ENCODE results near the gene C12orf76. TPM values are rescaled to one million over a fixed set of nuclear protein-coding genes. Genes with fewer than 3 reads are reported as not detected.
A peak's percentile ranks its signal among the peaks of the same experiment; 100 is the strongest.

C12orf76 gene
- total and polyA plus RNA-seq, 9 of the 15 experiments (the other 6 are each of a cell fraction or from before 2014, with no cell fraction given): 6.3 to 38.6 (median 12.3) TPM

DNA sequence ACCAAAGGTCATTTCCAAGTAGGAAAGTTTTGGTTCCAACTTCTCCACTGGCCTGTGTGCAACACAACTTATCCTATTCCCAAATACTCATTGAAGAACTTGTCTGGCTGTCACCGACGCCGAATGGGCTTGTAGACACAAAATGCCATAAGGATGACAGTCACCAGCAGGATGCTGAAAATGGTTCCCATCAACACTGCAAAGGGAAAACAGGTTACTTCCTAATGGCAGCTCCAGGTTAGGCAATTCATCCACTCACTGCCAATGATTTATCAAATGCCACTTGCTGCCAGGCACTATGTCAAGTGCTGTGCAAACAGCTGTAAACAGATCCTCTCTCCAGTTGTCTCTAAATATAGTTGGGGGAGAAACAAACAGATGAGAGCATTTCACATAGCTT, 6.1 kb downstream of the C12orf76 start (continued):
- TF ChIP-seq, protein P1, sequence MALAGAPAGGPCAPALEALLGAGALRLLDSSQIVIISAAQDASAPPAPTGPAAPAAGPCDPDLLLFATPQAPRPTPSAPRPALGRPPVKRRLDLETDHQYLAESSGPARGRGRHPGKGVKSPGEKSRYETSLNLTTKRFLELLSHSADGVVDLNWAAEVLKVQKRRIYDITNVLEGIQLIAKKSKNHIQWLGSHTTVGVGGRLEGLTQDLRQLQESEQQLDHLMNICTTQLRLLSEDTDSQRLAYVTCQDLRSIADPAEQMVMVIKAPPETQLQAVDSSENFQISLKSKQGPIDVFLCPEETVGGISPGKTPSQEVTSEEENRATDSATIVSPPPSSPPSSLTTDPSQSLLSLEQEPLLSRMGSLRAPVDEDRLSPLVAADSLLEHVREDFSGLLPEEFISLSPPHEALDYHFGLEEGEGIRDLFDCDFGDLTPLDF (CRISPR knock-in tag; IDR thresholded peaks at IDR 0.05): no peak

DNA sequence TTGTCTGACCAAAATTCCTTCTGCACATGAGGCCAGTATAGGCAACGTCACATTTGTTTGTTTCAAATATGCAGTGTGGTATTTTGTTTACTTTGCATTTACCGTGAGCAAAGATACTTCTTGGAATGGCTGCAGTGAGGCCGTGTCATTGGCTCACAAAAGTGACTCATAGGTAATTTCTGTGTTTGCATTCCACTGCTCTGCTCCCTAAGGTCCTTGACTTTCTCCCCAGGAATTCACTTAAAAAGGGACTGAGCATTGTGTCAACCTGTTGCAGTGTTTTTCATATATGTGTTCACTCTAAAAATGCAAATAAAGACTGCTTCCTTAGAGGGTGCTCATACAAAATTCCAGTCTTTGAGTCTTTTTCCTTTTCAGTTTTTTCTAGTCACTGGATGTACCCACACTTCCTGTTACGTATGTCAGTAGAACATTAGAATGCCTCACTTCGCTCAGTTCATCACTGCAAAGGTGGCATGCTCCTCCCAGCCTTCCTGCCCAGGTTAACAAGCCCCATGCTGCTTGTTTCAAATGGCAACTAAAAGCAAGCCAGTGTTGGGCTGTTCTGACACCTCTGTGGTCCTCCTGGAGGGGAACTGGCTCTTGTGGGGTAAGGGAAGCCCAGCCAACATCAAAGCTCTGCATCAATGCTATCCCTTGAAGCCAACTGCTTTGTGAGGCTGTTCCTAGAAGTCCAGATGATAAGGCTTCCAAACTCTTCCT, 9.1 kb downstream of the C12orf76 start:
- Histone ChIP-seq H3K36me3 (ENCODE audit: control insufficient read depth, insufficient read depth, low read length) (peaks cover 62% of the 10 kb centered on the region), H3K9me3 (replicated peaks; ENCODE audit: control insufficient read depth, insufficient read depth, low read depth, low read length) (no peaks in the 10 kb centered on the region), H3K79me2 (ENCODE audit: control insufficient read depth, insufficient read depth, low read length) (peaks cover 5% of the 10 kb centered on the region; the same call in 1 of the 3 replicates), H3K4me1 (replicated peaks in 1 of 2; ENCODE audit: control insufficient read depth in 2 of 2, insufficient read depth in 2 of 2, low read length in 2 of 2) (peaks cover 2 to 19% of the 10 kb centered on the region in 2 experiments; a peak in 4 of 5 replicates), H3K4me2 (ENCODE audit: insufficient read depth, low read length) (no peak overlapping the region), H3K9ac (ENCODE audit: insufficient read depth in 1 of 2, low read depth in 2 of 2, low read length in 2 of 2) (peak overlapping the region in 1 of 2 experiments; percentile 75; a peak in 1 of 4 replicates), H3K9me1 (ENCODE audit: control insufficient read depth, insufficient read depth, low read length) (no peaks in the 10 kb centered on the region), H3K27me3 (ENCODE audit: control insufficient read depth in 2 of 2, insufficient read depth in 2 of 2, low read length in 2 of 2) (no peaks in the 10 kb centered on the region), H3K4me3 (no peak overlapping the region), H3K27ac (ENCODE audit: extremely low read depth, low read depth, low read length) (peak overlapping the region; percentile 57; the same call in 2 of the 3 replicates), H2AFZ (ENCODE audit: low read depth, low read length) (peak overlapping the region; percentile 9; the same call in 1 of the 2 replicates), H4K20me1 (replicated peaks; ENCODE audit: control insufficient read depth, insufficient read depth, low read length) (no peaks in the 10 kb centered on the region)
- WGBS (ENCODE audit: insufficient coverage, low coverage, missing lambda C conversion rate): 44% methylated on average over 5 of the region's 5 CpGs
- intact Hi-C loops (cut with micrococcal nuclease) (no loop called here), in situ Hi-C loops (cut with MboI) (no loop called here)
- no TSS peak for BruUV-seq (replicated peaks)
- FAIRE-seq: peak; percentile 65
- peak; percentile 40 for ATAC-seq
- peak in 1 of 4 experiments; percentile 28 for DNase-seq (ENCODE audit: extremely low read depth in 1 of 4, low spot score in 3 of 4)
- ChIA-PET CTCF (ENCODE audit: low intra/inter-chr PET ratio) (interaction anchor here (0.6 kb wide), 1 partner anchor 787 kb away, joined by 3 read pairs; no protein-coding TSS in a partner anchor), POLR2A (interaction anchor here (0.6 to 1.3 kb wide), 3 partner anchors 11 to 226 kb away, joined by 3 to 4 read pairs (median 3); no protein-coding TSS in a partner anchor)
- TF ChIP-seq TAF7 (tag; IDR thresholded peaks at IDR 0.05) (no peak), JUND (IDR thresholded peaks at IDR 0.05; ENCODE audit: borderline replicate concordance, low read depth, low read length) (peak; percentile 44; the same call in 1 of the 2 replicates), JUND (tag; IDR thresholded peaks at IDR 0.05; ENCODE audit: borderline replicate concordance, low read depth, low read length) (peak; percentile 67; the same call in 1 of the 3 replicates), SMARCE1 (IDR thresholded peaks at IDR 0.05) (peak; percentile 26; the same call in 1 of the 2 replicates), CREB1 (IDR thresholded peaks at IDR 0.05) (no peak), CREB1 (CRISPR knock-in tag; IDR thresholded peaks at IDR 0.05) (no peak), PHB (CRISPR knock-in tag; IDR thresholded peaks at IDR 0.05) (no peak), JUN (IDR thresholded peaks at IDR 0.05; ENCODE audit: borderline replicate concordance, low read depth, low read length) (peak; percentile 61; the same call in 1 of the 2 replicates), JUN (CRISPR knock-in tag; IDR thresholded peaks at IDR 0.05; ENCODE audit: borderline replicate concordance) (no peak)
- TF ChIP-seq, protein P2, sequence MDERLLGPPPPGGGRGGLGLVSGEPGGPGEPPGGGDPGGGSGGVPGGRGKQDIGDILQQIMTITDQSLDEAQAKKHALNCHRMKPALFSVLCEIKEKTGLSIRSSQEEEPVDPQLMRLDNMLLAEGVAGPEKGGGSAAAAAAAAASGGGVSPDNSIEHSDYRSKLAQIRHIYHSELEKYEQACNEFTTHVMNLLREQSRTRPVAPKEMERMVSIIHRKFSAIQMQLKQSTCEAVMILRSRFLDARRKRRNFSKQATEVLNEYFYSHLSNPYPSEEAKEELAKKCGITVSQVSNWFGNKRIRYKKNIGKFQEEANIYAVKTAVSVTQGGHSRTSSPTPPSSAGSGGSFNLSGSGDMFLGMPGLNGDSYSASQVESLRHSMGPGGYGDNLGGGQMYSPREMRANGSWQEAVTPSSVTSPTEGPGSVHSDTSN (CRISPR knock-in tag; IDR thresholded peaks at IDR 0.05; ENCODE audit: low read depth): no peak
- TF ChIP-seq, protein P2 (tag; conservative IDR thresholded peaks at IDR 0.05; ENCODE audit: low read depth): no peak
- TF ChIP-seq, protein P3, sequence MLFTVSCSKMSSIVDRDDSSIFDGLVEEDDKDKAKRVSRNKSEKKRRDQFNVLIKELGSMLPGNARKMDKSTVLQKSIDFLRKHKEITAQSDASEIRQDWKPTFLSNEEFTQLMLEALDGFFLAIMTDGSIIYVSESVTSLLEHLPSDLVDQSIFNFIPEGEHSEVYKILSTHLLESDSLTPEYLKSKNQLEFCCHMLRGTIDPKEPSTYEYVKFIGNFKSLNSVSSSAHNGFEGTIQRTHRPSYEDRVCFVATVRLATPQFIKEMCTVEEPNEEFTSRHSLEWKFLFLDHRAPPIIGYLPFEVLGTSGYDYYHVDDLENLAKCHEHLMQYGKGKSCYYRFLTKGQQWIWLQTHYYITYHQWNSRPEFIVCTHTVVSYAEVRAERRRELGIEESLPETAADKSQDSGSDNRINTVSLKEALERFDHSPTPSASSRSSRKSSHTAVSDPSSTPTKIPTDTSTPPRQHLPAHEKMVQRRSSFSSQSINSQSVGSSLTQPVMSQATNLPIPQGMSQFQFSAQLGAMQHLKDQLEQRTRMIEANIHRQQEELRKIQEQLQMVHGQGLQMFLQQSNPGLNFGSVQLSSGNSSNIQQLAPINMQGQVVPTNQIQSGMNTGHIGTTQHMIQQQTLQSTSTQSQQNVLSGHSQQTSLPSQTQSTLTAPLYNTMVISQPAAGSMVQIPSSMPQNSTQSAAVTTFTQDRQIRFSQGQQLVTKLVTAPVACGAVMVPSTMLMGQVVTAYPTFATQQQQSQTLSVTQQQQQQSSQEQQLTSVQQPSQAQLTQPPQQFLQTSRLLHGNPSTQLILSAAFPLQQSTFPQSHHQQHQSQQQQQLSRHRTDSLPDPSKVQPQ (CRISPR knock-in tag; IDR thresholded peaks at IDR 0.05; ENCODE audit: borderline replicate concordance): no peak

Data from K562 (cell line).